PFSK-1 (cell line): ENCODE data around the gene TMEM244.

Experiments
- FOXP2 ChIP-seq: optimal IDR thresholded peaks from 2 replicates; pipeline ENCODE3; 2011; ENCODE audit warnings: borderline replicate concordance, control low read depth, inconsistent platforms; ENCODE audit not compliant: insufficient read depth; ENCODE audit errors: extremely low read length, extremely low read depth
- POLR2AphosphoS5 ChIP-seq: IDR thresholded peaks from 2 replicates; pipeline ENCODE4 v1.6.1; 2012; ENCODE audit warnings: low read depth, mild to moderate bottlenecking, control low read depth, low read length, moderate library complexity
- SIN3A ChIP-seq: IDR thresholded peaks from 2 replicates; pipeline ENCODE4 v1.6.1; 2012; ENCODE audit warnings: mild to moderate bottlenecking, low read length, moderate library complexity, borderline replicate concordance; ENCODE audit not compliant: insufficient read depth
- TAF1 ChIP-seq: IDR thresholded peaks from 2 replicates; pipeline ENCODE4 v1.6.1; 2012; ENCODE audit warnings: low read length, control low read depth, borderline replicate concordance; ENCODE audit not compliant: insufficient read depth
- TF ChIP-seq, protein P1 (sequence below), 2 experiments: IDR thresholded peaks; 2 replicates each; pipeline versions ENCODE4 v1.6.1 to v1.8.0; 2011 to 2012; ENCODE audit warnings: low read depth in 2 of 2, low read length in 2 of 2, control low read depth in 1 of 2, inconsistent platforms in 1 of 2, mild to moderate bottlenecking in 1 of 2, moderate library complexity in 1 of 2; ENCODE audit not compliant: insufficient read depth in 1 of 2

- TF ChIP-seq POLR2AphosphoS5 (no peak), TAF1 (no peak), SIN3A (no peak), FOXP2 (no peak)
- TF ChIP-seq, protein P1, sequence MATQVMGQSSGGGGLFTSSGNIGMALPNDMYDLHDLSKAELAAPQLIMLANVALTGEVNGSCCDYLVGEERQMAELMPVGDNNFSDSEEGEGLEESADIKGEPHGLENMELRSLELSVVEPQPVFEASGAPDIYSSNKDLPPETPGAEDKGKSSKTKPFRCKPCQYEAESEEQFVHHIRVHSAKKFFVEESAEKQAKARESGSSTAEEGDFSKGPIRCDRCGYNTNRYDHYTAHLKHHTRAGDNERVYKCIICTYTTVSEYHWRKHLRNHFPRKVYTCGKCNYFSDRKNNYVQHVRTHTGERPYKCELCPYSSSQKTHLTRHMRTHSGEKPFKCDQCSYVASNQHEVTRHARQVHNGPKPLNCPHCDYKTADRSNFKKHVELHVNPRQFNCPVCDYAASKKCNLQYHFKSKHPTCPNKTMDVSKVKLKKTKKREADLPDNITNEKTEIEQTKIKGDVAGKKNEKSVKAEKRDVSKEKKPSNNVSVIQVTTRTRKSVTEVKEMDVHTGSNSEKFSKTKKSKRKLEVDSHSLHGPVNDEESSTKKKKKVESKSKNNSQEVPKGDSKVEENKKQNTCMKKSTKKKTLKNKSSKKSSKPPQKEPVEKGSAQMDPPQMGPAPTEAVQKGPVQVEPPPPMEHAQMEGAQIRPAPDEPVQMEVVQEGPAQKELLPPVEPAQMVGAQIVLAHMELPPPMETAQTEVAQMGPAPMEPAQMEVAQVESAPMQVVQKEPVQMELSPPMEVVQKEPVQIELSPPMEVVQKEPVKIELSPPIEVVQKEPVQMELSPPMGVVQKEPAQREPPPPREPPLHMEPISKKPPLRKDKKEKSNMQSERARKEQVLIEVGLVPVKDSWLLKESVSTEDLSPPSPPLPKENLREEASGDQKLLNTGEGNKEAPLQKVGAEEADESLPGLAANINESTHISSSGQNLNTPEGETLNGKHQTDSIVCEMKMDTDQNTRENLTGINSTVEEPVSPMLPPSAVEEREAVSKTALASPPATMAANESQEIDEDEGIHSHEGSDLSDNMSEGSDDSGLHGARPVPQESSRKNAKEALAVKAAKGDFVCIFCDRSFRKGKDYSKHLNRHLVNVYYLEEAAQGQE (IDR thresholded peaks at IDR 0.05; ENCODE audit: insufficient read depth in 1 of 2, low read depth in 2 of 2, low read length in 2 of 2): no peak
Measured at GRCh38 chr6:129828229-129828628, 32.9 kb downstream of the TMEM244 start.
